HFFc6 (cell line): ENCODE measurements around the gene CTSL. TPM values are rescaled to one million over a fixed set of nuclear protein-coding genes. Genes with fewer than 3 reads are reported as not detected.
A peak's percentile ranks its signal among the peaks of the same experiment; 100 is the strongest.

Experiments
- DNase-seq: peaks from one replicate; pipeline ENCODE4 v3.0.0-alpha.2; 2018
- H3K27ac Mint-ChIP-seq: 2 replicates; pipeline ENCODE4 v1.8.0; 2020; ENCODE audit warnings: mild to moderate bottlenecking, mixed read lengths
- H3K27me3 Mint-ChIP-seq: 2 replicates; pipeline ENCODE4 v1.8.0; 2021; ENCODE audit warnings: mild to moderate bottlenecking, moderate library complexity, mixed read lengths; ENCODE audit not compliant: insufficient read depth
- H3K36me3 Mint-ChIP-seq: 2 replicates; pipeline ENCODE4 v1.8.0; 2021; ENCODE audit warnings: low read depth, mixed read lengths
- H3K4me1 Mint-ChIP-seq: 2 replicates; pipeline ENCODE4 v1.8.0; 2020; ENCODE audit warnings: low read depth, mixed read lengths
- H3K4me3 Mint-ChIP-seq: 2 replicates; pipeline ENCODE4 v1.8.0; 2020; ENCODE audit warnings: mild to moderate bottlenecking, moderate library complexity, mixed read lengths
- H3K9me3 Mint-ChIP-seq: 2 replicates; pipeline ENCODE4 v1.8.0; 2020; ENCODE audit warnings: mild to moderate bottlenecking, mixed read lengths
- total RNA-seq, 6 experiments: library from RNA; stranded (reverse); fragmentation: NEBNext Ultra II Directional; extraction: Animal tissue kit (Norgen Biotek cat#: 25700); gene quantifications; 2 replicates in 1 of 6; 3 replicates in 5 of 6; pipeline ENCODE4 v1.2.3, GENCODE V29; 2021
- TF ChIP-seq, protein P1 (sequence below): fragments of 200-600 bp; sonication (generic); IDR thresholded peaks from 2 replicates; pipeline ENCODE4 v1.5.0; 2021; ENCODE audit warnings: antibody characterized with exemption, mild to moderate bottlenecking

CTSL gene
- total RNA-seq, 6 experiments from 2014 or later = 189 to 232 (median 210) TPM

DNA sequence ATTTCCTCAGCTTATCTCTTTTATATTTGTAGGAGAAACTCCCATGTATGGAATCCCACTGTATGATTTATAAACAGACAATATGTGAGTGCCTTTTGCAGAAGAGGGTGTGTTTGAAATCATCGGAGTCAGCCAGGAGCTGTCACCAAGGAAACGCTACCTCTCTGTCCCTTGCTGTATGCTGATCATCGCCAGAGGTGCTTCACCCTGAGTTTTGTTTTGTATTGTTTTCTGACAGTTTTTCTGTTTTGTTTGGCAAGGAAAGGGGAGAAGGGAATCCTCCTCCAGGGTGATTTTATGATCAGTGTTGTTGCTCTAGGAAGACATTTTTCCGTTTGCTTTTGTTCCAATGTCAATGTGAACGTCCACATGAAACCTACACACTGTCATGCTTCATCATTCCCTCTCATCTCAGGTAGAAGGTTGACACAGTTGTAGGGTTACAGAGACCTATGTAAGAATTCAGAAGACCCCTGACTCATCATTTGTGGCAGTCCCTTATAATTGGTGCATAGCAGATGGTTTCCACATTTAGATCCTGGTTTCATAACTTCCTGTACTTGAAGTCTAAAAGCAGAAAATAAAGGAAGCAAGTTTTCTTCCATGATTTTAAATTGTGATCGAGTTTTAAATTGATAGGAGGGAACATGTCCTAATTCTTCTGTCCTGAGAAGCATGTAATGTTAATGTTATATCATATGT lies 18.0 kb upstream of the CTSL start:
- no peaks in the 10 kb centered on the region for H3K36me3 Mint-ChIP-seq
- TF ChIP-seq, protein P1, sequence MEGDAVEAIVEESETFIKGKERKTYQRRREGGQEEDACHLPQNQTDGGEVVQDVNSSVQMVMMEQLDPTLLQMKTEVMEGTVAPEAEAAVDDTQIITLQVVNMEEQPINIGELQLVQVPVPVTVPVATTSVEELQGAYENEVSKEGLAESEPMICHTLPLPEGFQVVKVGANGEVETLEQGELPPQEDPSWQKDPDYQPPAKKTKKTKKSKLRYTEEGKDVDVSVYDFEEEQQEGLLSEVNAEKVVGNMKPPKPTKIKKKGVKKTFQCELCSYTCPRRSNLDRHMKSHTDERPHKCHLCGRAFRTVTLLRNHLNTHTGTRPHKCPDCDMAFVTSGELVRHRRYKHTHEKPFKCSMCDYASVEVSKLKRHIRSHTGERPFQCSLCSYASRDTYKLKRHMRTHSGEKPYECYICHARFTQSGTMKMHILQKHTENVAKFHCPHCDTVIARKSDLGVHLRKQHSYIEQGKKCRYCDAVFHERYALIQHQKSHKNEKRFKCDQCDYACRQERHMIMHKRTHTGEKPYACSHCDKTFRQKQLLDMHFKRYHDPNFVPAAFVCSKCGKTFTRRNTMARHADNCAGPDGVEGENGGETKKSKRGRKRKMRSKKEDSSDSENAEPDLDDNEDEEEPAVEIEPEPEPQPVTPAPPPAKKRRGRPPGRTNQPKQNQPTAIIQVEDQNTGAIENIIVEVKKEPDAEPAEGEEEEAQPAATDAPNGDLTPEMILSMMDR = no peak
- H3K27ac Mint-ChIP-seq = no peak overlapping the region
- no peak overlapping the region for H3K4me3 Mint-ChIP-seq
- H3K4me1 Mint-ChIP-seq = peaks cover 26% of the 10 kb centered on the region
- no peak for DNase-seq
- H3K9me3 Mint-ChIP-seq = no peaks in the 10 kb centered on the region
- no peaks in the 10 kb centered on the region; the same call in none of the 2 replicates for H3K27me3 Mint-ChIP-seq

DNA sequence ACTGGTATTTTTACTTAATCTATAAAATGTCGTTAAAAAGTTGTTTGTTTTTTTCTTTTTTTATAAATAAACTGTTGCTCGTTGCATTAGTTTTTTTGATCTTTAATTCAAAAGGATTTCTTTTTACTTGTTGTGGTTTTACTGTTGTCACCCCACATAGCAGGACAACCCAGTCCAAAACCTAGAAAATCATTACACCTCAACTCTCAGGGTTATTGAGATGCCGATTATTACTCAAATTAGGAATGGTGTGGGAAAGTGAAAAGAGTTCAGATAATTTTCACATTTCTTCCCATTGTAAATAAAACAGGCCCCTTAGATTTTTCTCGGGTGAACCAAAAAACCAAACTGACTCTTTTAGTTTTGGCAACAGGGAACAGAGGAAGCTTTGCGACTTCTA lies 17.4 kb upstream of the CTSL start:
- DNase-seq = no peak
- Mint-ChIP-seq H3K27ac (no peak overlapping the region), H3K27me3 (no peaks in the 10 kb centered on the region; the same call in none of the 2 replicates), H3K9me3 (no peaks in the 10 kb centered on the region), H3K4me1 (peaks cover 30% of the 10 kb centered on the region), H3K4me3 (no peak overlapping the region), H3K36me3 (no peaks in the 10 kb centered on the region)
- TF ChIP-seq, protein P1 = no peak

DNA sequence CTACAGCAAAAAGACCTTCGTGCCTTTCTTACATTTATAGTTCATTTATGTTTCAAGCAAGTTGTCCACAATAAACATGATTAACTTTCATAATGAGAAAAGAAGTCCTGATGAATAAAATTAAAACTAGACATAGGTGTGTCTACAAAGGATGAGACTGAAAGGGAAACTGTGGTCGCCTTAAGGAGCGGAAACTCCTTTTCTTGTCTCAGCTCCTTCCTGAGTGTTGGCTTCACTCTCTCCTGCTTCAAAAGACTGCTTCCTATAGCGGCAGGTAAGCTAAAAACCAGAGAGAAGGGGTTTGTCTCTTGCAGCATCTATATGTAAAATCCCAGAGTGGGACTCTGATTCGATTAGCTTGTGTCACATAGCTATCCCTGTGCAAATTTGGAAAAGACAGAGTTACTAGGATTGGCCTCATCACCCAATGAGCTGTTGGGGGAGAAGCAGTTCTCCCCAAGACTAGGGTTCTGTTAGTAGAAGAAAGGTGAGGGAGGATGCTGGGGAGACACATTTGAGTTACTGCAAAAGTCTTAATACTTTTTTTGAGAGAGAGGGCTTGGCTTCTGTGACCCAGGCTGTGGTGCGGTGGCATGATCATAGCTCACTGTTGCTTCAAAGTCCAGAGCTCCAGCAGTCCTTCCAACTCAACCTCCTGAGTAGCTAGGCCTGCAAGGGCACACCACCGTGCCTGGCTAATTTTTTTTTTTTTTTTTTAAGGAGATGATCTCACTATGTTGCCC lies 16.8 kb upstream of the CTSL start:
- Mint-ChIP-seq H3K4me1 (peaks cover 36% of the 10 kb centered on the region), H3K9me3 (no peaks in the 10 kb centered on the region), H3K4me3 (no peak overlapping the region), H3K36me3 (no peaks in the 10 kb centered on the region), H3K27me3 (no peaks in the 10 kb centered on the region; the same call in none of the 2 replicates), H3K27ac (no peak overlapping the region)
- DNase-seq = no peak
- TF ChIP-seq, protein P1 = no peak

DNA sequence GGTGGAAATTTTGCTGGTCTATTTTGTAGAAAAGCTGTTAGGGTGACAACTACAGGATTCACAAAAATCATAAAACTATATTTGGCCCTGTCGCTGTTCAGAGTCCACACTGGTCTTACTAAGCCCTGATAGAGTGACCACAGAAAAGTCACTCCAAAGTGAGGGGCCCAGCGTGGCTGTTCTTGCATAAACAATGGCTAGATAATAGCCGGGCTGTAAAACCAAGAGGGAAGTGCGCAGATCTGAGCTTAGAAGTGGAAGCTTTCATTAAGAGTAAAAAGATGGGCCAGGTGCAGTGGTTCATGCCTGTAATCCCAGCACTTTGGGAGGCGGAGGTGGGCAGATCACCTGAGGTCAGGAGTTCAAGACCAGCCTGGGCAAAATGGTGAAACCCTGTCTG lies 15.5 kb upstream of the CTSL start:
- peaks cover 49% of the 10 kb centered on the region for H3K4me1 Mint-ChIP-seq
- no peaks in the 10 kb centered on the region for H3K9me3 Mint-ChIP-seq
- no peak overlapping the region for H3K4me3 Mint-ChIP-seq
- H3K36me3 Mint-ChIP-seq = no peaks in the 10 kb centered on the region
- no peak for DNase-seq
- no peak overlapping the region for H3K27ac Mint-ChIP-seq
- peaks cover 2% of the 10 kb centered on the region for H3K27me3 Mint-ChIP-seq
- TF ChIP-seq, protein P1 = no peak

DNA sequence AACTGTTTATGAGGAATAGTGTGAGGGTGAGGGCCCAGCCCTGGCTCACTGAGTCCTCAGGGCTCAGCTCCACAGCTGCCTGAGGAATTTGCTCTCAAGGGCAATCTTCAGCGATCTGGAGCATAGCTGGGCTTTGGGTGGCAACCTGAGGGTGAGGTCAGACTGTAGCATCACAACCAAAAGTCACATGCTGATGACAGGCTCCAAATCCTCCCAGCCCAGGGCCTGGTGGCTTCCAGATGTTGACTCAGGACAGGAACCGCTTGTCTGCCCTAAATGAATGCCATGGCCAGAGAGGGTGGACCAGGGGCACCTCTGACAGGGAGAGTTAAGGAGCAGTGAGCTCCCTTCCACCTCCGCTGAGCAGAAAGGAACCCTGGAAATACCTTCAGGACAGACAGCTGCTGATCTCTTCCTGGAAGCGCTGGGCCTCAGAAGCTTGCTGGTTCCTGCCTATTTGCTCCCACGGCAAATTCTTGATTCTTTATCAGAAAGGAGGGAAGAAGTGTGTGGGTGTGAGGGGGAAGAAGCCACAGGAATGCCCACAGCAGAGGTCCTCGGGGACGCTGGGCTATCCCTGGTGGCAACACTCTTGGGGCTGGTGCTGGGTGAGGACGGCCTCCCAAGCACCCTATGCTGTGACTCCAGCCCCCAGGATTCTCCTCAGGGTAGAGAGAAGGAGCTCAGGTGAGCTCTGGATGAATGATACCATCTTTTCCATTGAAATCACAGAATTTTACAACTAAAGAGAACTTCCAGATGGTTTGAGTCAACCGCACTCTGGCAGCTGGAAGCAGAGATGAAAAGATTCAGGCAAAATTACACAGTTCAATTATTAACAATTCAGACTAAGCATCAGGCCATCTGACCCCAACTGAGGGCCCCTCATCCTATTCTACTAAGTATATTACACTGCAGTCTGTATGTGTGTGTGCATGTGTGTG lies 13.8 kb upstream of the CTSL start:
- H3K9me3 Mint-ChIP-seq = no peaks in the 10 kb centered on the region
- H3K36me3 Mint-ChIP-seq = no peaks in the 10 kb centered on the region
- DNase-seq = peak; percentile 89
- peaks cover 3% of the 10 kb centered on the region for H3K27me3 Mint-ChIP-seq
- peaks cover 58% of the 10 kb centered on the region for H3K4me1 Mint-ChIP-seq
- H3K27ac Mint-ChIP-seq = peak overlapping the region; percentile 94
- TF ChIP-seq, protein P1 = no peak
- peak overlapping the region; percentile 34 for H3K4me3 Mint-ChIP-seq
